Heart right ventricle (tissue), 16 donors: ENCODE data around the gene LLGL1. TPM values are rescaled to one million over a fixed set of nuclear protein-coding genes. Genes with fewer than 3 reads are reported as not detected.

Source experiments
- ATAC-seq, 8 donors: fragments of 200-7000 bp; cut with Tn5 transposase; one replicate each; pipeline ENCODE4 v1.9.1; 2020; ENCODE audit warnings: mild to moderate bottlenecking in 8 of 8, moderate library complexity in 8 of 8, moderate number of reproducible peaks in 1 of 8
- DNase-seq, 2 donors: peaks; one replicate each; pipeline ENCODE4 v3.0.0-alpha.2; 2020
- H3K27ac ChIP-seq, 10 donors: fragments of 200-600 bp; sonication (generic) in 2 of 10; one replicate each; pipeline versions ENCODE4 v1.5.0 to v1.8.0; 2020 to 2022; ENCODE audit warnings: mild to moderate bottlenecking in 3 of 10
- H3K27me3 ChIP-seq, 7 donors: fragments of 200-600 bp; one replicate each; pipeline ENCODE4 v1.8.0; 2021 to 2022; ENCODE audit warnings: mild to moderate bottlenecking in 2 of 7
- H3K36me3 ChIP-seq, 9 donors: fragments of 200-600 bp; sonication (generic) in 1 of 9; one replicate each; pipeline versions ENCODE4 v1.5.0 to v1.8.0; 2020 to 2022; ENCODE audit warnings: mild to moderate bottlenecking in 2 of 9
- H3K4me1 ChIP-seq, 9 donors: fragments of 200-600 bp; sonication (generic) in 1 of 9; one replicate each; pipeline versions ENCODE4 v1.5.0 to v1.8.0; 2020 to 2022; ENCODE audit warnings: mild to moderate bottlenecking in 4 of 9
- H3K4me3 ChIP-seq, 10 donors: fragments of 200-600 bp; sonication (generic) in 2 of 10; one replicate each; pipeline versions ENCODE4 v1.5.0 to v1.8.0; 2020 to 2022; ENCODE audit warnings: mild to moderate bottlenecking in 7 of 10, moderate library complexity in 2 of 10
- H3K9me3 ChIP-seq, 11 donors: fragments of 200-600 bp in 10 of 11; sonication (generic) in 2 of 11; one replicate each; pipeline versions ENCODE4 v1.5.0 to v1.8.0; 2013 to 2022; ENCODE audit warnings: mild to moderate bottlenecking in 2 of 11, control low read depth in 1 of 11, moderate library complexity in 1 of 11
- CTCF ChIP-seq, 9 donors: fragments of 200-600 bp; sonication (generic) in 2 of 9; IDR thresholded peaks; one replicate each; pipeline versions ENCODE4 v1.5.0 to v1.8.0; 2021 to 2022; ENCODE audit warnings: antibody characterized with exemption in 9 of 9, mild to moderate bottlenecking in 5 of 9, moderate library complexity in 1 of 9
- WGBS, 2 donors: extraction: QIAGEN DNeasy Blood & Tissue Kit; methylation state at CpG; one replicate each; pipeline ENCODE4 v1.1.7; 2013; ENCODE audit warnings: inconsistent platforms in 1 of 2; 5-methylcytosine and 5-hydroxymethylcytosine counted together
- intact Hi-C, 10 donors: fragments of 100-400 bp; cut with DNase I; formaldehyde crosslinking; loops; one replicate each; pipeline versions ENCODE4 v1.11.1 to v1.14.2; 2022
- polyA plus RNA-seq, 2 donors: library from polyadenylated mRNA; stranded (reverse); fragments of 200-250 nt; gene quantifications; one replicate each; pipeline ENCODE4 v1.2.3, GENCODE V29; 2013
- total RNA-seq, 10 donors: library from RNA; stranded (reverse); fragmentation: NEBNext Ultra II Directional in 3 of 10; extraction: Animal tissue kit (Norgen Biotek cat#: 25700) in 3 of 10; gene quantifications; one replicate each; pipeline versions ENCODE4 v1.2.1 to v1.2.4, GENCODE V29; 2021 to 2023
- donor health status: Arrhythmogenic right ventricular cardiomyopathy.
- donor health status: ischemic (EF 13 %, LVEDD 7.1; RV severe dilation, severe dysfunction).
- donor health status: healthy with polysubstance abuse.
- donor health status: DM: no; HTN: yes; CAD: no.
- donor health status: DM: no; HTN: no; CAD: no.
- donor health status: ischemic (EF 25% LVEDD 6.9; RV normal size, moderate dysfunction).
- donor health status: ischemic (EF 25% LVEDD 5.7; RV mildly dilated, moderate dysfunction).
- donor health status: healthy.
- donor health status: DM: yes; HTN: yes; CAD: no.
- donor health status: Ischemic cardiomyopathy.
- donor health status: ischemic (EF 35%, LVEDD 5.7; RV mildly dilated, moderate dysfunction).
- donor health status: nonischemic (EF 11% LVEDD 7.7; RV severe dilation, severe dysfunction).
- donor health status: DM: yes; HTN: yes; CAD: no.
- donor health status: PGD.
- donor health status: ischemic (EF 29% LVEDD 5.4; RV normal size, mild dysfunction).
- donor health status: nonischemic (EF 23%, LVEDD 6.1; RV moderate dilation, normal function).

Gene LLGL1
- total and polyA plus RNA-seq, 12 donors, result 5.8 to 12.4 (median 8.6) TPM

- peak in 1 of 8 donors; percentile 5 for ATAC-seq
Observed at GRCh38 chr17:18225642-18226283, 328 bp downstream of the LLGL1 start.

GRCh38 chr17:18226284-18226945 lies 980 bp downstream of the LLGL1 start:
- H3K27me3 ChIP-seq, result no peaks in the 10 kb centered on the region
- H3K9me3 ChIP-seq, result no peaks in the 10 kb centered on the region
- intact Hi-C loops, result loop anchor here in 3 of 10 donors (5.0 to 10.0 kb wide), 2 partner anchors 88 to 91 kb away; partner anchors contain the start of genes SMCR8 (in 3 of the 3) and TOP3A (in 2 of the 3)
- H3K36me3 ChIP-seq, result no peaks in the 10 kb centered on the region
- 26 to 29% methylated on average over 16 of the region's 16 CpGs for WGBS, 2 donors
- no peak for TF ChIP-seq CTCF (IDR thresholded peaks at IDR 0.05)
- DNase-seq (no peak), ATAC-seq (no peak)
- peak overlapping the region in 6 of 10 donors; percentile 15 to 73 (median 66) for H3K27ac ChIP-seq
- peak overlapping the region; percentile 32 to 87 (median 70) for H3K4me3 ChIP-seq
- peaks cover 11 to 29% (median 20%) of the 10 kb centered on the region in 9 donors for H3K4me1 ChIP-seq

More at GRCh38 chr17:18225642-18226283, 328 bp downstream of the LLGL1 start:
- Histone ChIP-seq H3K4me1 (peaks cover 11 to 29% (median 20%) of the 10 kb centered on the region in 9 donors), H3K9me3 (no peaks in the 10 kb centered on the region), H3K27ac (peak overlapping the region in 7 of 10 donors; percentile 15 to 73 (median 65)), H3K36me3 (no peaks in the 10 kb centered on the region), H3K4me3 (peak overlapping the region; percentile 32 to 87 (median 70)), H3K27me3 (no peaks in the 10 kb centered on the region)
- DNase-seq, result peak in 1 of 2 donors; percentile 35
- WGBS, 2 donors, result 0% methylated on average over 39 to 57 of the region's 57 CpGs
- intact Hi-C loops, result loop anchor here in 3 of 10 donors (5.0 to 10.0 kb wide), 2 partner anchors 89 to 92 kb away; partner anchors contain the start of genes SMCR8 (in 3 of the 3) and TOP3A (in 2 of the 3)
- no peak for TF ChIP-seq CTCF (IDR thresholded peaks at IDR 0.05)

- 96 to 97% methylated on average over 5 of the region's 5 CpGs for WGBS, 2 donors
- Histone ChIP-seq H3K4me1 (peaks cover 11 to 29% (median 20%) of the 10 kb centered on the region in 9 donors), H3K9me3 (no peaks in the 10 kb centered on the region), H3K36me3 (peaks cover 0 to 7% (median 0%) of the 10 kb centered on the region in 9 donors), H3K27ac (no peak overlapping the region), H3K27me3 (no peaks in the 10 kb centered on the region), H3K4me3 (no peak overlapping the region)
- intact Hi-C loops, result loop anchor here in 3 of 10 donors (5.0 to 10.0 kb wide), 2 partner anchors 87 to 90 kb away; partner anchors contain the start of genes SMCR8 (in 3 of the 3) and TOP3A (in 2 of the 3)
- ATAC-seq, result no peak
- DNase-seq, result no peak
- TF ChIP-seq CTCF (IDR thresholded peaks at IDR 0.05), result no peak
Observed at GRCh38 chr17:18227635-18228034, 2.2 kb downstream of the LLGL1 start.

GRCh38 chr17:18228176-18228682 lies 2.8 kb downstream of the LLGL1 start:
- peaks cover 11 to 29% (median 20%) of the 10 kb centered on the region in 9 donors for H3K4me1 ChIP-seq
- ATAC-seq (no peak), DNase-seq (no peak)
- H3K9me3 ChIP-seq, result no peaks in the 10 kb centered on the region
- H3K27ac ChIP-seq, result no peak overlapping the region
- 92% methylated on average over 10 of the region's 10 CpGs for WGBS, 2 donors
- H3K4me3 ChIP-seq, result no peak overlapping the region
- no peak for TF ChIP-seq CTCF (IDR thresholded peaks at IDR 0.05)
- H3K36me3 ChIP-seq, result peaks cover 0 to 13% (median 0%) of the 10 kb centered on the region in 9 donors
- intact Hi-C loops, result loop anchor here in 3 of 10 donors (5.0 to 10.0 kb wide), 2 partner anchors 87 to 89 kb away; partner anchors contain the start of genes SMCR8 (in 3 of the 3) and TOP3A (in 2 of the 3)
- no peaks in the 10 kb centered on the region for H3K27me3 ChIP-seq
